HG03565 (cell line): ENCODE results near the gene CHRM3.
"Not testable (repeated sequence)": the region's sequence is repeated elsewhere in the genome, so short reads cannot be mapped to it uniquely, and the experiment has no call there.

Source experiments
- ATAC-seq: cut with Tn5 transposase; IDR thresholded peaks from one replicate; pipeline ENCODE4 v1.9.1; 2021; ENCODE audit warnings: mild to moderate bottlenecking, moderate library complexity; ENCODE audit not compliant: unreplicated experiment

Gene CHRM3

DNA sequence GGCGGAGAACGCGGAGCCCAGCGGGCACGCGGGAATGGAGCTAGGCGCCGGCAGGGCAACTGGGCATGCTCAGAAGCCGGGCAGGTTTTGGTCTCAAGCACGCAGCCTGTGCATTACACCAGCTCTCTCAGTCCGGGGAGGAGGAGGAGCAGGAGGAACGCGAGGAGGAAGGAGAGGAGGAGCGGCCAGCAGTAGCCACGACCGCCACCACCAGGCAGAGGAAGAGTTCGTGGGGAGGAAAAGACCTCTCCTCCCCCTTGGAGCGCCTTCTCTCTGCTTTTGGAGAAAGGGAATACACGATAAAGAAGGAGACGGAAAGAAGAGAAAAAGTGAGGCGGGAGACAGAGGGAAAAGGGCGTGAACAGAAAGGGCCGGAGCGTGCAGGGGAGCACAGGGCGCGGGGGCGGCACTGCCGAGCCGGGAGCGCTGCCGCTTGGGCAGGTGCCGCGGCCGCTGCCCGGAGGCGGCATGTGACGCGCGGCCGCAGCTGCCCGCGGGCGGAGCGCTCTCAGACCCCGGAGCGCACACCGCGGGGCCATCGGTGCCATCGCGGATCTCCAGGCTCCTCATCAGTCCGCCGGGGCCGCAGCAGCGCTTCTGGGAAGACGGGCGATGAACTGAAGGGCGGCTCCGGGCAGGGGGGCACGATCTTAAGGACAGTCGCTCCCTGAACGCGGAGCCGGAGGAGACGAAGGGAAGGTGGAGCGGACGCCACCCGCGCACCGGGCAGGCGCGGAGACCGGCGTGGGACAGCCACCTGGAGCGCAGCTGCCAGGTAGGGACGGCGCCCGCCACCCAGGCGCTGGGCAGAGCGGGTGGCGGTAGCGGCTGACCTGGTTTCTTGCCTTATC is at the start of gene CHRM3:
CHRM3 (plus strand) TSS at position 116 of the 851 bp plus-strand sequence. CDS start 520,884 bp downstream, outside the sequence.
- no peak for ATAC-seq

GRCh38 chr1:239337799-239338430 is 48.5 kb upstream of the CHRM3 start:
- ATAC-seq, result no peak

- ATAC-seq, result no peak
Measured at GRCh38 chr1:239347776-239348175, 38.6 kb upstream of the CHRM3 start.

DNA sequence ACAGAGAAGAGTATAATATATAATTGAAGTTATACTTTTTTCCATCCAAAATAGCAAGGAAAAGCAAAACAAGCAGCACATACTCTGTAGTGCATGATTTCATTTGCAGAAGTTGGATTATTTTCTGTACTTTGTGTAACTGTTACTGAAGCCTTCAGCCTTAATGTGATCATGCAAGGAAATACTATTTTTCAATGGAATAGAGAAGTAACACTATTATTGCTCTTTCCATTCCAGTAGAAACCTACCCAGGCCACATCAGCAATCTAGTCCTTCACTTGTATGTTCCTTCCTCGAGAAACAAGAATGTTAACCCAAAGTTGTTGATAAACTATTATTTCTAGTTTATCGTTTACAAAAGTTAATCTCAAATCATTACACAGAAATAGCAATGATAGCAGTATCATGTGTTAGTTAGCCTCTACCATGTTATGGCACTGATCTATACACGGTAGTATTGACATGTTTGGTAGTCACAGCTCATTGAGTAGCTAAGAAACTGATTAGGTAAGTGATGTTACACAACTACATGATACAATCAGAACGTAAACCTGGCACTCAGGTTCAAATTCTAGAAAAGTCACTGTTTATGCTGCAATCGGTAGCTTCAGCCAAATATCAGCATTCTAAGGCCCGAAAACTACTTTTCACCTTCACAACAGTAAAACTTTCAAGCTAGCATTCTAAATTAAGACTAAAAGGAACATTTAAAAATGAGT is 37.6 kb upstream of the CHRM3 start:
- ATAC-seq, result no peak

DNA sequence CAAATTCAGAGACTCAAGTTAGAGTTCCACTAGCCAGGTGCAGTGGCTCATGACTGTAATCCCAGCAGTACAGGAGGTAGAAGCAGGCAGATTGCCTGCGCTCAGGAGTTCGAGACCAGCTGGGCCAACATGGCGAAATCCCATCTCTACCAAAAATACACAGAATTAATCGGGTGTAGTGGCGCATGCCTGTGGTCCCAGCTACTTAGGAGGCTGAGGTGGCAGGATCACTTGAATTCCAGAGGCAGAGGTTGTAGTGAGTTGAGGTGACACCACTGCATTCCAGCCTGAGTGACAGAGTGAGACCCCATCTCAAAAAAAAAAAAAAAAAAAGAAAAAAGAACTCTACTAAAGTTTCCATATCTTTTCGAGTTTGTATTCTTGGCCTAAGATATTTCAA is 36.7 kb upstream of the CHRM3 start:
- no peak for ATAC-seq

DNA sequence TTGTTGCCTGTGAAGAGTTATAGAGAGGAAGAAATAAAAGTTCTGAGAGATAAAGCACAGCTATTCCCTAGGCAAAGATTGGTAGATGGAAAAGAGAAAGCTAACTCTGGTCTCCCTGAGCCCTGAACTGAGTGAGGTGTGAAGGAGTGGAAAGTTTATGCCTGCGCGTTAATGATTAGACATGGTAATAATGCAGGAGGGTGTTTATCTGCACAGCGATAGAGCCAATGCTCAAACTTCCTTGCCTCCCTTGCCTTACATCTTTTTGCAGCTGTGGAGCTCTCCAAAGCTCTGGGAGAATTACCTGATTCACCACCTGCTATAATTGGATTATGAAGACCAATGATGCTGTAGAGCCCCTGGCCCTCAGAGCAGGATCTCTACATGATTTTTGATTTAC is 32.8 kb upstream of the CHRM3 start:
- ATAC-seq, result no peak

DNA sequence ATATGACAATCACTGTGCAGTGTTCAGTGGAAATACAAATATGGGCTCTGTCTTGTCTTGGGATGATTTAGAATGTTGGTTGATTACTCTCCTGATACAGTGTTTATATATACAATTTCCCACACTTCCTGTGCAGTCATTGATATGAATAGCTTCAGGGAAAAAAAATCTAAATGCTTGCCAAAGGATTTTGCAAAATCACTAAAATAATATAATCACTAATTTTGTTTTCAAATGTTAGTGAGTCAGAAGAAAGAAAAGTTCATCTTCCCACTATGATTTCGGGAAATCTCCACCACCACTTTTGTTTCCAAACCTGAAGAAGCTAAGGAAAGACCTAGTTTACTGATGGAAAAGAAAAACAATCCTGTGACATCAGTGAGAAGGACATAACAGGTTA is 32.1 kb upstream of the CHRM3 start:
- ATAC-seq, result no peak

DNA sequence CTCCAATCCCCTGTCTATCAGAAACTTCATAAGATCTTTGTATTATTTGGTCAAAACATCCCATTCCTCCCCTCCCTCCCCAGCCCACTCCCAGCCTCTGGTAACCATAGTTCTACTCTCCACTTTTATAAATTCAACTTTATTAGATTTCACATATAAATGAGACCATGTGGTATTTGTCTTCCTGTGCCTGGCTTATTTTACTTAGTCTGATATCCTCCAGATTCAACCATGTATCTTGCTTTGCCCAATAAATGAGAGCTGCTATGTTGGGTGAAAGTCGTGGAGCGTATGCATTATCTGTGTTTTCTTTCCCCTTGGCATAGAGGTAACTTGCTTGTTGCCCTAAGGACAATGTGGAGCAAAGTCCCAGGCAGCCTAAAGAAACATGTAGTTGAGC is 28.5 kb upstream of the CHRM3 start:
- ATAC-seq, result no peak

DNA sequence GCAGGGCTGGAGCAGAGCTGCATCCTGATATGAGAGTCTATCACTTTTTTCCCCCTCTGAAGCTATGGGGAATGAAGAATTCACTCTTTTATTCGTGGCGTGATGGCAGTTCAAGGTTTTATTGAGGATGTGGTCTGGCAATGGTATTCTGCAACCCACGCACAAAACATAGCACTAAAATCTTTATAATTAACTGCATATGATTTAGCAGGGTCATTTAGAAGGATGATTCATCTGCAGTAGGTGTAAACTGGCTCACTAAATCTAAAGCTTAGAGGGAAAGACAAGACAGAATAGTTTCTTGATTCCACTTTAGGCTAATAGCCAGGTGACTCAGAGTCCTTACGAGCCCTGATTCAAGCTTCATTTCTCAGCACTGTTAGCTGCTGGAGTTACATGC is 25.0 kb upstream of the CHRM3 start:
- no peak for ATAC-seq

DNA sequence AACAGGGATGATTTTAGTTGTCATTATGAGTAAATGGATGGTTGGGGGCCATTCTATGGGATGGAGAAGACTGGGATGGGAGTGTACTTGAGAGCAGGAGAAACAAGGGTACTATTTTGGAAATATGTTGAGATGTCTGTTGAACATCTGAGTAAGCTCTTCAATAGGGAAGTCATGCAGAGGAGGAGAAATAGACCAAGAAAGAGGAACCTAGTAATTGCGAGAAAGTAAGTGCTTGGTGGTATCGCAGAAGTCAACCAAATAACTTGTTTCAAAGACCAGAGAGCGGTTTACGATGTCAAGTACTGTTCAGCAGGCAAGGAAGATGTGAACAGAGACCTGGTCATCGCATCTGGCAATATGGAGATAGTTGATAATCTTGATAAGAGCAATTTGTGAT is 22.4 kb upstream of the CHRM3 start:
- ATAC-seq, result no peak

GRCh38 chr1:239367196-239367810 is 19.1 kb upstream of the CHRM3 start:
- no peak for ATAC-seq

DNA sequence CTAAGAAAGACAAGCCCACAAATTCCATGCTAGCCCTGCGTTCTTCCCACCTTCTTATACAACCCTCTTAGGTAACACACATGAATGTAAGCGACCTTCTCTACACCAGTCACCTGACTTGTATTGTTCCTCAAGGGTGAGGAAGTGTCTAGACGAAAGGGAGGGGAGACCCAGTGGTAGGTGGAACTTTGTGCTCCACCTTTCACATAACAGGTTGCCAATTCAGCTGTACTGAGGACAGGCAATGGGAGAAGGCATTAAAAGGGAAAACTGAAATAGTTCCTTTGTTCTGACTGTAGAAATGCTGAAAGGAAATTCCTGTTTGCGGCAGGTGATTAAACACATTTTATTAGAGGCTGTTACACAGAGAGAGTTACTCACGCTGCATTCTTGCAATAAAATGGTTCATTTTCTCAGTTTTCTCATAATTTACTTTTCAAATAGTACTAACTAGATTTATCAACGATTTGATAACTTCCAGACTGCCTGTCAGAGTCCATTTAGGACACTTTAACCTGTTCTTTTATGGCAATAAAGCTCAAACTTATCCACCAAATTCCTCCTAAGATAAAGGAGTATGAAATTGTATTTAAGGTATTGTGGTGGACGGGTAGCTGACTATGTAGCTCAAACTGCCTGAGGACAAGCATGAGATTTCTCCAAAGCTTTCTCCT is 17.8 kb upstream of the CHRM3 start:
- no peak for ATAC-seq

DNA sequence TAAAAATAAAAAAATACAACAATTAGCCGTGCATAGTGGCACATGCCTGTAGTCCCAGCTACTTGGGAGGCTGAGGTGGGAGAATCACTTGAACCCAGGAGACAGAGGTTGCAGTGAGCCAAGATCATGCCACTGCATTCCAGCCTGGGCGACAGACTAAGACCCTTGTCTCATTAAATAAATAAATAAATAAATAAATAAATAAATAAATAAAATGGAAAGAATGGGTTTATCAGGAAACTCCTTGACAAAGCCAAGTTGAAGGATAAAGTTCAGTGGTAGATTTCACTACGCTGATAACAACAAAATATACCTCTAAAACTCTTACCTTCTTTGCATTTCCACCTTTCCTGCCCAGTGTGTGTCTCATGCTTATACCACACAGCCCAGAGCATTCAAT is 15.5 kb upstream of the CHRM3 start:
- ATAC-seq, result not testable (repeated sequence)

GRCh38 chr1:239382666-239383065 is 3.7 kb upstream of the CHRM3 start:
- no peak for ATAC-seq

GRCh38 chr1:239383714-239384113 is 2.7 kb upstream of the CHRM3 start:
- ATAC-seq, result no peak

DNA sequence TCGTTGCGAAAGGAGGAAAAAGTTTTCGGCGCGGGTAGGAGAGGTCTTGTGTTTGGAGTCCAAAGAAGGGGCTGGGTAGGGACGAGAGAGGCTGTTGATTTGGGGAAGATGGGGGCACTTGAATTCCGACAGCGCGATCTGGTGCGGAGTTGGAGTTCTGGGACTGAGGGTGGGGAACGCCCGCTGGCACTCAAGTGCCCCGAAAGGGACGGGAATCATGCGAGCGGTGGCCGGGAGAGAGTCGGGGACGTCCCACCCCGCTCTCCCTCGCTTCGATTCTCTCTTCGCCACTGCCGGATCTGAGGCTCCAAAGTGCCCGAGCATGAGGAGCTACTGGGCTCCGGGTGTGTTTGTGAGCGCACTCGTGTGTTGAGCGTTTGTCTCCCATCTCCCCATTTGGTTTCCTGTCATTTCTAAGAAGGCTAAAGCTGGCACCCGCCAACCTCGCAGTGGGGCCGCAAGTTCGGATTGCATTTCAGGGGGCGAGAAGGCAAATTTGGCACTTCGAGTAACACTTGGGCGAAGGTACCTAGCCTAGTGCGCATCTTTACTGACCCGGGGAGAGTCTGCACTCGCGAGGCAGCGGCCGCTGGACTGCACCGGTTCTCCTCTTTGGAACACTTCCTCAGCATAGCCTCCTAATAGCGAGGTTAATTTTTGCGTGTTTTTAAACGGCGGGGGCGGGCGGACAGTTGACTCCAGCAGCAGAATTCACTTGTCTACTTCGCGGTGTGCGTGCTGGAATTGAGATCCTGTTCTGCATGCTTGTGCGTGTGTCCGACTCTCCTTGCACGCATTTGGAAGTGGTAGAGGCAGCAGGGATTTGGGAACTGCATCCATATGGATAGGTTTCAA is 1.2 kb downstream of the CHRM3 start:
- ATAC-seq, result no peak

- no peak for ATAC-seq
Measured at GRCh38 chr1:239388159-239388485, 1.8 kb downstream of the CHRM3 start.

DNA sequence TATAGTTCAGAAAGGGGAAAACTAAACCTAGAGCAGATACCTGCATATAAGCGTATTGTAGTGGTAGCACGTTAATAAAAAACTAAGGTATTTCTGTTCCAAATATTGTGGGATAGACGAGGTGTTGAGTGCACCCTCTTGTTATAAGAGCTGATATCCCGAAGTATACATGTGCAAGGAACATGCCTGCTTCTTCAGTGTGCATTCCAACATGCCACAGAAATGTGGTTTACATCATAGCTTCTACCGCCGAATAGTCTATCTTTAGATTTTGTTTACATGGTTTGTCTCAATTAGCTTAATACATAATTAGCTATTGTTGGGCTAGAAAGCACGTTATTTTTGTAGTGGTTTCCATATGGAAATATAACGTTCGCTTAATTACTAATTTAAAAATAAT is 2.2 kb downstream of the CHRM3 start:
- ATAC-seq, result no peak

DNA sequence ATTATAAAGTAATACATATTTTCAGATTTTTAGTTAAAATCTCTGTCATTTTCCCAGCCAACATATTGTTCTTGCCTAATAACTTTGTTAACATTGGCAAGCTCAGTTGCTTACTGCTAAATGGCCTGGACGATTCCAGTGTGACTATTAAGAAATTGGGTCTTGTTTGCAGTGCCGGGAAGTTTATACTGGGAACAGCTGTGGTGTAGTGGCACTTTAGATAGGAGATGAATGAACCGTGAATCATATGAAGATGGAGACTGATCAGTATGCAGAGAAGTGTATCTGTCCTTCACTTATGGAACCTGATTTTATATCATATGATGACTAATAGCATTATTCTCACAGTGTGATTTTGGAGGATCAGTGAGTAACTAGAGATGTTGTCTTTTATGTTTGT is 3.3 kb downstream of the CHRM3 start:
- no peak for ATAC-seq

GRCh38 chr1:239392271-239392670 is 5.9 kb downstream of the CHRM3 start:
- ATAC-seq, result no peak
